GM04503 (cell line): ENCODE results near the gene DTNBP1.

Experiments
- DNase-seq: peaks from one replicate; pipeline ENCODE4 v3.0.0-alpha.2; 2012; ENCODE audit warnings: low read depth

The DTNBP1 gene

GRCh38 chr6:15501826-15502445, 160.9 kb downstream of the DTNBP1 start:
- DNase-seq, result no peak

- DNase-seq, result no peak
Measured at GRCh38 chr6:15500901-15501825, 161.7 kb downstream of the DTNBP1 start.

- DNase-seq, result no peak
Measured at GRCh38 chr6:15500078-15500740, 162.6 kb downstream of the DTNBP1 start.

GRCh38 chr6:15499591-15499990, 163.2 kb downstream of the DTNBP1 start:
- DNase-seq, result no peak

GRCh38 chr6:15499125-15499524, 163.7 kb downstream of the DTNBP1 start:
- DNase-seq, result no peak

GRCh38 chr6:15498640-15499039, 164.2 kb downstream of the DTNBP1 start:
- no peak for DNase-seq

- DNase-seq, result no peak
Measured at GRCh38 chr6:15496345-15497131, 166.3 kb downstream of the DTNBP1 start.

- no peak for DNase-seq
Measured at GRCh38 chr6:15495375-15495901, 167.4 kb downstream of the DTNBP1 start.

GRCh38 chr6:15493437-15494168, 169.2 kb downstream of the DTNBP1 start:
- no peak for DNase-seq

- no peak for DNase-seq
Measured at GRCh38 chr6:15491986-15492269, 170.9 kb downstream of the DTNBP1 start.

GRCh38 chr6:15491255-15491985, 171.4 kb downstream of the DTNBP1 start:
- DNase-seq, result no peak

GRCh38 chr6:15490242-15491100, 172.4 kb downstream of the DTNBP1 start:
- no peak for DNase-seq

- no peak for DNase-seq
Measured at GRCh38 chr6:15489261-15489962, 173.4 kb downstream of the DTNBP1 start.

GRCh38 chr6:15487262-15487661, 175.6 kb downstream of the DTNBP1 start:
- DNase-seq, result no peak

GRCh38 chr6:15485936-15486335, 176.9 kb downstream of the DTNBP1 start:
- no peak for DNase-seq

- no peak for DNase-seq
Measured at GRCh38 chr6:15484821-15485220, 178.0 kb downstream of the DTNBP1 start.

- DNase-seq, result no peak
Measured at GRCh38 chr6:15484140-15484539, 178.7 kb downstream of the DTNBP1 start.

- no peak for DNase-seq
Measured at GRCh38 chr6:15483060-15483459, 179.8 kb downstream of the DTNBP1 start.
